ENCODE measurements around the gene DNAJC24.

GRCh38 chr11:31408201-31408600, 38.5 kb downstream of the DNAJC24 start:
- TF ChIP-seq, protein P1, sequence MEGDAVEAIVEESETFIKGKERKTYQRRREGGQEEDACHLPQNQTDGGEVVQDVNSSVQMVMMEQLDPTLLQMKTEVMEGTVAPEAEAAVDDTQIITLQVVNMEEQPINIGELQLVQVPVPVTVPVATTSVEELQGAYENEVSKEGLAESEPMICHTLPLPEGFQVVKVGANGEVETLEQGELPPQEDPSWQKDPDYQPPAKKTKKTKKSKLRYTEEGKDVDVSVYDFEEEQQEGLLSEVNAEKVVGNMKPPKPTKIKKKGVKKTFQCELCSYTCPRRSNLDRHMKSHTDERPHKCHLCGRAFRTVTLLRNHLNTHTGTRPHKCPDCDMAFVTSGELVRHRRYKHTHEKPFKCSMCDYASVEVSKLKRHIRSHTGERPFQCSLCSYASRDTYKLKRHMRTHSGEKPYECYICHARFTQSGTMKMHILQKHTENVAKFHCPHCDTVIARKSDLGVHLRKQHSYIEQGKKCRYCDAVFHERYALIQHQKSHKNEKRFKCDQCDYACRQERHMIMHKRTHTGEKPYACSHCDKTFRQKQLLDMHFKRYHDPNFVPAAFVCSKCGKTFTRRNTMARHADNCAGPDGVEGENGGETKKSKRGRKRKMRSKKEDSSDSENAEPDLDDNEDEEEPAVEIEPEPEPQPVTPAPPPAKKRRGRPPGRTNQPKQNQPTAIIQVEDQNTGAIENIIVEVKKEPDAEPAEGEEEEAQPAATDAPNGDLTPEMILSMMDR (IDR thresholded peaks at IDR 0.05), result no peak
- TF ChIP-seq POLR2AphosphoS5 (IDR thresholded peaks at IDR 0.05), result no peak
- TF ChIP-seq POLR2A (IDR thresholded peaks at IDR 0.05), result no peak
